KMS-11 (cell line): ENCODE results near the gene SNHG17.
"Not testable (repeated sequence)": the region's sequence is repeated elsewhere in the genome, so short reads cannot be mapped to it uniquely, and the experiment has no call there.

ENCODE experiments used
- H2AFZ ChIP-seq: fragments of 200-600 bp; sonication (generic); 2 replicates; pipeline ENCODE4 v1.6.1; 2016; ENCODE audit warnings: antibody characterized with exemption, mixed run types, low read depth
- H3K27ac ChIP-seq: fragments of 200-600 bp; sonication (generic); 2 replicates; pipeline ENCODE4 v1.6.1; 2016; ENCODE audit warnings: mild to moderate bottlenecking, mixed run types
- H3K27me3 ChIP-seq: fragments of 200-600 bp; sonication (generic); 2 replicates; pipeline ENCODE4 v1.6.1; 2017; ENCODE audit warnings: mild to moderate bottlenecking, low read depth, mixed run types, moderate library complexity; ENCODE audit not compliant: insufficient read depth
- H3K36me3 ChIP-seq: fragments of 200-600 bp; sonication (generic); 2 replicates; pipeline ENCODE4 v1.6.1; 2017; ENCODE audit warnings: mild to moderate bottlenecking, mixed run types; ENCODE audit not compliant: insufficient read depth
- H3K4me1 ChIP-seq: fragments of 200-600 bp; sonication (generic); 2 replicates; pipeline ENCODE4 v1.6.1; 2016; ENCODE audit warnings: mild to moderate bottlenecking, low read depth, mixed run types; ENCODE audit not compliant: poor library complexity, severe bottlenecking
- H3K4me2 ChIP-seq: fragments of 200-600 bp; sonication (generic); 2 replicates; pipeline ENCODE4 v1.7.0; 2016; ENCODE audit warnings: mild to moderate bottlenecking, mixed run types
- H3K4me3 ChIP-seq: fragments of 200-600 bp; sonication (generic); IDR thresholded peaks from 2 replicates; pipeline ENCODE4 v1.6.1; 2017; ENCODE audit warnings: low read depth, low read length, mixed read lengths; ENCODE audit not compliant: insufficient read depth
- H3K79me2 ChIP-seq: fragments of 200-600 bp; sonication (generic); 2 replicates; pipeline ENCODE4 v1.6.1; 2016; ENCODE audit warnings: low read depth, mixed run types; ENCODE audit not compliant: insufficient read depth
- H3K9ac ChIP-seq: fragments of 200-600 bp; sonication (generic); 2 replicates; pipeline ENCODE4 v1.6.1; 2016; ENCODE audit warnings: mild to moderate bottlenecking, mixed run types
- H4K20me1 ChIP-seq: fragments of 200-600 bp; sonication (generic); 2 replicates; pipeline ENCODE4 v1.6.1; 2016; ENCODE audit warnings: mild to moderate bottlenecking, mixed run types; ENCODE audit not compliant: insufficient read depth
- CTCF ChIP-seq: fragments of 200-600 bp; sonication (generic); conservative IDR thresholded peaks from 2 replicates; pipeline ENCODE4 v1.6.1; 2017; ENCODE audit warnings: low read depth, mild to moderate bottlenecking, antibody characterized with exemption, low read length, moderate library complexity, mixed read lengths

SNHG17 gene

GRCh38 chr20:38466171-38466570 lies 31.0 kb upstream of the SNHG17 start:
- no peak overlapping the region for H2AFZ ChIP-seq
- no peaks in the 10 kb centered on the region for H4K20me1 ChIP-seq
- no peak overlapping the region for H3K4me2 ChIP-seq

GRCh38 chr20:38461569-38461968 lies 26.4 kb upstream of the SNHG17 start:
- H3K27ac ChIP-seq, H3K9ac ChIP-seq, H3K79me2 ChIP-seq, H3K4me1 ChIP-seq, H3K4me2 ChIP-seq, H4K20me1 ChIP-seq, H2AFZ ChIP-seq, H3K27me3 ChIP-seq, H3K36me3 ChIP-seq, H3K4me3 ChIP-seq: not testable (repeated sequence)

More at GRCh38 chr20:38466171-38466570, 31.0 kb upstream of the SNHG17 start:
- Histone ChIP-seq H3K27ac (no peak overlapping the region), H3K79me2 (no peaks in the 10 kb centered on the region), H3K4me1 (no peaks in the 10 kb centered on the region), H3K36me3 (no peaks in the 10 kb centered on the region), H3K27me3 (no peaks in the 10 kb centered on the region; the same call in 1 of the 2 replicates), H3K4me3 (no peak overlapping the region), H3K9ac (no peak overlapping the region)
- TF ChIP-seq CTCF = no peak

GRCh38 chr20:38461167-38461566 lies 26.0 kb upstream of the SNHG17 start:
- not testable (repeated sequence) for H4K20me1 ChIP-seq

GRCh38 chr20:38460631-38461030 lies 25.5 kb upstream of the SNHG17 start:
- not testable (repeated sequence) for H3K4me2 ChIP-seq, H3K79me2 ChIP-seq, H2AFZ ChIP-seq, H3K27ac ChIP-seq, H3K4me1 ChIP-seq, H3K9ac ChIP-seq, H3K4me3 ChIP-seq, H3K36me3 ChIP-seq, H4K20me1 ChIP-seq, H3K27me3 ChIP-seq

More at GRCh38 chr20:38461167-38461566, 26.0 kb upstream of the SNHG17 start:
- H3K4me1 ChIP-seq, H3K27ac ChIP-seq, H3K27me3 ChIP-seq, H3K4me2 ChIP-seq, H3K4me3 ChIP-seq, H3K9ac ChIP-seq, H3K79me2 ChIP-seq, H3K36me3 ChIP-seq, H2AFZ ChIP-seq: not testable (repeated sequence)

GRCh38 chr20:38460040-38460623 lies 25.0 kb upstream of the SNHG17 start:
- no peak overlapping the region for H3K27ac ChIP-seq
- H3K36me3 ChIP-seq = no peaks in the 10 kb centered on the region
- no peak overlapping the region for H3K4me2 ChIP-seq
- no peak overlapping the region for H2AFZ ChIP-seq
- H3K4me1 ChIP-seq = no peaks in the 10 kb centered on the region
- no peak overlapping the region for H3K9ac ChIP-seq
- no peaks in the 10 kb centered on the region; the same call in 1 of the 2 replicates for H3K27me3 ChIP-seq
- H3K79me2 ChIP-seq = no peaks in the 10 kb centered on the region
- no peak for TF ChIP-seq CTCF
- no peaks in the 10 kb centered on the region for H4K20me1 ChIP-seq
- no peak overlapping the region for H3K4me3 ChIP-seq

GRCh38 chr20:38458314-38458713 lies 23.2 kb upstream of the SNHG17 start:
- TF ChIP-seq CTCF = no peak
- no peaks in the 10 kb centered on the region for H4K20me1 ChIP-seq
- no peaks in the 10 kb centered on the region; the same call in 1 of the 2 replicates for H3K27me3 ChIP-seq
- H3K4me3 ChIP-seq = no peak overlapping the region
- no peak overlapping the region for H3K9ac ChIP-seq
- H2AFZ ChIP-seq = no peak overlapping the region
- H3K4me2 ChIP-seq = no peak overlapping the region
- H3K36me3 ChIP-seq = no peaks in the 10 kb centered on the region
- H3K4me1 ChIP-seq = peaks cover 16% of the 10 kb centered on the region
- no peak overlapping the region for H3K27ac ChIP-seq
- H3K79me2 ChIP-seq = no peaks in the 10 kb centered on the region
